ENCODE data around the gene RAD51B.
A peak's percentile ranks its signal among the peaks of the same experiment; 100 is the strongest.

Gene RAD51B

GRCh38 chr14:68011406-68012028, 191.9 kb downstream of the RAD51B start (continued):
- TF ChIP-seq ZBTB44 (tag by site-specific recombination; IDR thresholded peaks at IDR 0.05): peak; percentile 40; the same call in 1 of the 2 replicates
- TF ChIP-seq ZNF488 (tag by site-specific recombination; IDR thresholded peaks at IDR 0.05): peak; percentile 48; the same call in 1 of the 2 replicates
- no peak for TF ChIP-seq ZFHX2 (tag by site-specific recombination; conservative IDR thresholded peaks at IDR 0.05)
- peak; percentile 53; the same call in 1 of the 2 replicates for TF ChIP-seq ZEB2 (tag by site-specific recombination; IDR thresholded peaks at IDR 0.05)
- TF ChIP-seq ZNF600 (tag by site-specific recombination; IDR thresholded peaks at IDR 0.05): peak; percentile 80
- TF ChIP-seq ZNF221 (tag by site-specific recombination; IDR thresholded peaks at IDR 0.05; ENCODE audit: borderline replicate concordance): no peak
- no peak for TF ChIP-seq ZNF530 (tag by site-specific recombination; IDR thresholded peaks at IDR 0.05; ENCODE audit: low read depth)
- TF ChIP-seq OVOL3 (tag by site-specific recombination; IDR thresholded peaks at IDR 0.05): peak; percentile 47; the same call in 1 of the 2 replicates
- 0 out of 2 replicates have a peak, but pooled peaks have one; percentile 19 for TF ChIP-seq ZNF10 (tag by site-specific recombination; IDR thresholded peaks at IDR 0.05)
- TF ChIP-seq ZNF37A (tag by site-specific recombination; IDR thresholded peaks at IDR 0.05): no peak
- TF ChIP-seq ZNF302 (tag by site-specific recombination; IDR thresholded peaks at IDR 0.05; ENCODE audit: low read depth): no peak
- peak; percentile 80 for TF ChIP-seq PRDM6 (tag by site-specific recombination; IDR thresholded peaks at IDR 0.05)
- 0 out of 2 replicates have a peak, but pooled peaks have one; percentile 38 for TF ChIP-seq ZNF561 (tag by site-specific recombination; IDR thresholded peaks at IDR 0.05; ENCODE audit: borderline replicate concordance)
- no peak for TF ChIP-seq ZNF311 (tag by site-specific recombination; IDR thresholded peaks at IDR 0.05; ENCODE audit: borderline replicate concordance)
- no peak for TF ChIP-seq SP7 (tag by site-specific recombination; IDR thresholded peaks at IDR 0.05)
- TF ChIP-seq, protein P1, sequence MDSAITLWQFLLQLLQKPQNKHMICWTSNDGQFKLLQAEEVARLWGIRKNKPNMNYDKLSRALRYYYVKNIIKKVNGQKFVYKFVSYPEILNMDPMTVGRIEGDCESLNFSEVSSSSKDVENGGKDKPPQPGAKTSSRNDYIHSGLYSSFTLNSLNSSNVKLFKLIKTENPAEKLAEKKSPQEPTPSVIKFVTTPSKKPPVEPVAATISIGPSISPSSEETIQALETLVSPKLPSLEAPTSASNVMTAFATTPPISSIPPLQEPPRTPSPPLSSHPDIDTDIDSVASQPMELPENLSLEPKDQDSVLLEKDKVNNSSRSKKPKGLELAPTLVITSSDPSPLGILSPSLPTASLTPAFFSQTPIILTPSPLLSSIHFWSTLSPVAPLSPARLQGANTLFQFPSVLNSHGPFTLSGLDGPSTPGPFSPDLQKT (IDR thresholded peaks at IDR 0.05; ENCODE audit: borderline replicate concordance, low read depth, low read length): no peak
- peak; percentile 76 for TF ChIP-seq GFI1B (tag by site-specific recombination; IDR thresholded peaks at IDR 0.05)
- TF ChIP-seq ZNF366 (tag by site-specific recombination; conservative IDR thresholded peaks at IDR 0.05): peak; percentile 57; the same call in 1 of the 2 replicates
- peak; percentile 40; the same call in 1 of the 2 replicates for TF ChIP-seq MZF1 (tag by site-specific recombination; IDR thresholded peaks at IDR 0.05; ENCODE audit: borderline replicate concordance)
- TF ChIP-seq ZBTB17 (tag by site-specific recombination; IDR thresholded peaks at IDR 0.05): 0 out of 2 replicates have a peak, but pooled peaks have one; percentile 34
- TF ChIP-seq ZNF146 (tag by site-specific recombination; IDR thresholded peaks at IDR 0.05): no peak
- TF ChIP-seq SCRT1 (tag by site-specific recombination; IDR thresholded peaks at IDR 0.05; ENCODE audit: borderline replicate concordance): peak; percentile 71
- TF ChIP-seq BCL11A (tag by site-specific recombination; IDR thresholded peaks at IDR 0.05; ENCODE audit: low read depth): peak; percentile 45; the same call in 1 of the 2 replicates
- TF ChIP-seq ZXDB (tag by site-specific recombination; IDR thresholded peaks at IDR 0.05): peak; percentile 85

Measured in HEK293 (cell line).